T1000 (cell line): ENCODE data around the gene GRAMD4.

Experiments used
- DNase-seq: peaks from one replicate; lab custom pipeline; 2025; ENCODE audit warnings: mixed read lengths; lab: John Stamatoyannopoulos, UW

The GRAMD4 gene

DNA sequence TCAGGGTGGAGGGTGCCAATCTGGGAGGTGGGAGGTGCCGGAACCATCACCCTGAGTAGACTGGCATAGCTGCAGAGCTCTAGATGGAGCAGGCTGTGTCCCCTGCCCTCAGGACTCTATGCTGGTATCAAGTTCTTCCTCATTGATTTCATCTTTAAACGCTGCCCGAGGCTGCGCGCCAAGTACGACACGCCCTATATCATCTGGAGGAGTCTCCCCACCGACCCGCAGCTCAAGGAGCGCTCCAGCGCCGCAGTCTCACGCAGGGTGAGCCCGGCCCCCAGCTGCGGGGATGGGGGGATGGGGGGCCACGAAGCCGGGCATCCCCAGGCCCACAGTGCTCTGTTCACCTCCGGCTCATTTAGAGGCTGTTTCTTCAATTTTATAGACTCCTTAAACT lies 52.5 kb downstream of the GRAMD4 start:
- DNase-seq: no peak

DNA sequence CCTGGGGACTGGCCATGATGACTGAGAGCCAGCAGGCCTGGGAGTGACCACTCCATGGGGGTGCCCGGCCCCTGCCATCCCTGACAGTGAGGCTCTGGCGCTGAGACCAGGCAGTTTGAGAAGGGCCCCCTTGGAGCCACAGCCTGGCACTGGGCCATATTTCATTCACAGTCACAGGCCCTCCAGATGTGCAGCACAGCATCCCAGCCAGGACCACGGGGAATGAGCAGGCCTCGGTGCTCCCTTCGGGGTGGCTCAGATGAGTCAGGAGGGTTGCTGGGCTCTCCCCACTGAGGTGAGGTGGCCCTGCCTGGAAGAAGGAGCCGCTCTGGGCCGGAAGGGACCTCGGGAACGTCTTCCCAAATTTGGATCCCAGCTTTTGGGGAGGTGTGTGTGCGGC lies 53.0 kb downstream of the GRAMD4 start:
- no peak for DNase-seq

DNA sequence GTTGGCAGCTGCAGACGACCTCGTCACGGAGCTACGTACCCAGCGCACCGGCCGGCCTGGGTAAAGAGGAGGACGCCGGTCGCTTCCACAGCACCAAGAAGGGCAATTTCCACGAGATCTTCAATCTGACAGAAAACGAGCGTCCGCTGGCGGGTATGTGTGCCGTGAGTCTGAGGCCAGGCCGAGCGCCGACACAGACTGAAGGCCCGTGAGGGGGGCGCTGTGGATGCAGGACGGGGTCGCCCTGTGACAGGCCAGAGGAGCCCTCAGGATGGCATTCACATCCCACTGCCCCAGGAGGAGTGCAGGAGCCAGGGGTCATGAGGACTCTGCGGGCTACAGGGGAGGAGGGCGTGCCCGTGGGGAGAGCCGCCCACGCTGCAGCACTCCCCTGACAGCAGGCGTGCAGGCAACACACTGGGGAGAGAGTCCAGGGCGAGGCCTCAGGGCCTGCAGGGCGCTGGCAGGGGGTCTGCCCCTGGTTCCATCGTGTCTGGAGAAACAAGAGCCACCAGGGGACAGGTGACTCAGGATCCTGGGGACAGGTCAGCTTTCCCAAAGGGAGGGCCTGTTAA lies 53.6 kb downstream of the GRAMD4 start:
- DNase-seq: no peak

DNA sequence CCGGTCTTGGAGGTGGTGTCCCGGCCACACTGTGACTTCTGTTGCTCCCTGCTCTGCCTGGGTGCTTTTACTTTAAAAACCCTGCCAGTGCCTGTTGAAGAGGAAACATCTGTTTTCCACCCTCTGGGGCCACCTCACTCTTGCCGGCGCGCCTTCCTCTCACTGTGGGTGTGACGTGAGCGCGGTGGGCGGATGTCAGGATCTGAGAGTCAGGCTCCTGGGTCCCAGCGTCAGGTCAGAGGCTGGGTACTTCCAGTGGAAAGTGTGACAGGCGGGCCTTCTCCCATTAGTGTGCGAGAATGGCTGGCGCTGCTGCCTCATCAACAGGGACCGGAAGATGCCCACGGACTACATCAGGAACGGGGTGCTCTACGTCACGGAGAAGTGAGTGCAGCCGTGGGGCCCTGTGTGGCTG lies 54.2 kb downstream of the GRAMD4 start:
- no peak for DNase-seq

DNA sequence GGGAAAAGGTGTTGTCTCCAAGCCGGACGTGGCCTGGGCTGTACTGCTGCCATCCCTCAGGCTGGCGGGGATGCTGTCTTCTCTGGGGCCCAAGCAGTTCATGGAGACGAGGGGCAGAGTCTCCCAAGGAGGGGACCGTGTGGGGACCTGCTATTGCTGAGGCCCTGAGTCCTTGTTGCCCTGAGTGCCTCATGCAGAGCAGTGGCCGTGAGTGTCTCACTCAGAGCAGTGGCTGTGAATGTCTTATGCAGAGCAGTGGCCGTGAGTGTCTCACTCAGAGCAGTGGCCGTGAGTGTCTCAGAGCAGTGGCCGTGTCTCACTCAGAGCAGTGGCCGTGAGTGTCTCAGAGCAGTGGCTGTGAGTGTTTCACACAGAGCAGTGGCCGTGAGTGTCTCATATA lies 54.7 kb downstream of the GRAMD4 start:
- no peak for DNase-seq

DNA sequence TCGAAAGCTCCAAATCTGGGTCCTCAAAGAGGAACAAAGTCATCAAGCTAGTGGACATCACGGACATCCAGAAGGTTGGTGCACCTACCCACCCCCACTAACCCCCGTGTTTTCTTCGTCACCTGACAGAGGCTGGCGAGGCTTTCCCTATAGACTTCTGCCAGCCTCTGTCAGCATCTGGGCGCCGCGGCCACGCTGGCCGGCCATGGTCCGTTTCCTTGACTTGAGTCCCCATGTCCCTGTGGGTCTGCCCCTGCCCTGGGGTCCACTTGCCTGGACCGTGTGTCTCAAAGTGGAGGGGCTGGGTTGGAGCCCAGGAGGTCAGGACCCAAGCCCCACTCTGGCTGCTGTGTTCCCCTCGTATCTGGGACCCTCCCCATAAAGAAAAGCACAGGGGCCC lies 55.3 kb downstream of the GRAMD4 start:
- no peak for DNase-seq

DNA sequence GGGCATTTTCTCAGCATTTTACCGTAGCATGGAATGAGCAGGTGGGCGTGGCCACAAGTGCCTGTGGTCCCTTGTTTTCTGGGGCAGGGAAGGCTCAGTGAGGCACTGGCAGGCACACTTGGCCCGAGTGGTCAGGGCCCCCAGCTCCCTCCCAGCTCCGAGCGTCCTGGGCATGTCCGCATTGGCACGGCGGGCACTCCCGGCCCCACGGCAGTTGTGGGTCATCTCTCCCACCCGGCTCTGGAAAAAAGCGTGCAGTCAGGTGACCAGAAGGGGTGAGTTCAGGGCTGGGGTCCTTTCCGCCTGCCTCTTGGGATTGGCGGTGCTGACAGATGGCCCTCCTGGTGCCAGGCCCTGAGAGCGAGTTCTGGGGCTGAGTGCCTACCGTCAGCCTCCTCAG lies 55.8 kb downstream of the GRAMD4 start:
- no peak for DNase-seq

DNA sequence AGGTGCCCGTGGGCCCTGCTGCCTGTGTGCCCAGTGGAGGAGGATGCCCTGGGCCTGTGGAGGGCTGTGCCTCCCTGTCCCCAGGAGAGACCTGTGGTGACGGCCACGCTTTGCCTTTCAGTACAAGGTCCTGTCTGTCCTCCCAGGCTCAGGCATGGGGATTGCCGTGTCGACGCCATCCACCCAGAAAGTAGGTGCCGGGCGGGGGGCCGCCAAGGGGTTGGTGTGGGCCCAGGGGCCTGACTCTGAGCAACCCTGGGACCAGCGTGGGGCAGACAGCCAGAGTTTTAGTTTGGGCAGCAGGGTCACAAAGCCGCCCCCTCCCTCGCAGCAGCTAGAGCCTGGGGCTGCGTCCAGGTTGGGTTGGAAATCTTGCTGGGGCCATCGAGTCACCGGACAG lies 56.3 kb downstream of the GRAMD4 start:
- DNase-seq: no peak

DNA sequence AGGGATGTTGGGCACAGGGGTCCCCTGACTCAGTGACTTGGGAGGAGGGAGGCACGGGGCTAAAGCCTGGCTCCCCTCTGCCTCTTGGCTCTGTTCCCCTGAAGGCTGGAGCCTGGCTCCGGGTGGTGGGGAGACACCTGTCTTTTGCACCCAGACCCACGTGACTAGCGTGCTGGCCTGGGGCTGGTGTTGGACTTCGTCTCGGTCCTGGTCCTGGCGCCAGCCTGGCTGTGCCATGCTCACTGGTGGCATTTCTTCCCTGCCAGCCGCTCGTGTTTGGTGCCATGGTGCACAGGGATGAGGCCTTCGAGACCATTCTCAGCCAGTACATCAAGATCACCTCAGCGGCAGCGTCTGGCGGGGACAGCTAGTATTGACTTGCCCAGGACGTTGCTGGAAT lies 56.7 kb downstream of the GRAMD4 start:
- DNase-seq: no peak

DNA sequence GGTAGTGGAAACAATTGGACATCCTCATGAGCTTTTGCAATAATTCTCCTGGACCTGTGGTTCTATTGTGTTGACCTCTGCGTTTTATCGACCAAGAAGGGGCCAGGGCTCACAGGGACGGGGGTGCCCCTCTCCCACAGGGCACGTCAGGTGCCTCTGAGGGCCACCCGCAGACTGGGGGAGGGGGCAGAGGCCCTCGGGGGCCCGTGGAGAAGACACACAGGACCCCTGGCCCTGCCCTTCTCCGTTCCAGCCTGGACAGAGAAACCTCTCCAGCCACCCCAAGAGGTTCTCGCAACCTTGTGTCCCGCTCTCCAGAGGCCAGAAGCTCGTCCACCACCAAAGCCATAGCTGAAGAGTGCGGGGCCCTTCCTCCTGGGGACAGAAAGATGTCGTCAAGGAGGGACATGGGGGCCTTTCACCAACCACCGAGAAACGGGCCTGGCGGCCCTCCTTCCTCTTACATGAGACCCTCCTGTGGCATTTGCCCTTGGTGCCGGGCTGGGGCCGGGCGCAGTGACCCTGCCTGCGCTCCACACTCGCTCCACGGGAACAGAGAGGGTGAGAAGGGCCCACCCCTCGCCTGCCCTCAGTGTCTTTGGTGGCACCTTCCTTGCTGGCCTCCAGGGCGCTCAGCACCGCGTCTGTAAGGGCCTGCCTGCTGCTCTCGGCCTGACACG lies 57.3 kb downstream of the GRAMD4 start:
- DNase-seq: no peak

DNA sequence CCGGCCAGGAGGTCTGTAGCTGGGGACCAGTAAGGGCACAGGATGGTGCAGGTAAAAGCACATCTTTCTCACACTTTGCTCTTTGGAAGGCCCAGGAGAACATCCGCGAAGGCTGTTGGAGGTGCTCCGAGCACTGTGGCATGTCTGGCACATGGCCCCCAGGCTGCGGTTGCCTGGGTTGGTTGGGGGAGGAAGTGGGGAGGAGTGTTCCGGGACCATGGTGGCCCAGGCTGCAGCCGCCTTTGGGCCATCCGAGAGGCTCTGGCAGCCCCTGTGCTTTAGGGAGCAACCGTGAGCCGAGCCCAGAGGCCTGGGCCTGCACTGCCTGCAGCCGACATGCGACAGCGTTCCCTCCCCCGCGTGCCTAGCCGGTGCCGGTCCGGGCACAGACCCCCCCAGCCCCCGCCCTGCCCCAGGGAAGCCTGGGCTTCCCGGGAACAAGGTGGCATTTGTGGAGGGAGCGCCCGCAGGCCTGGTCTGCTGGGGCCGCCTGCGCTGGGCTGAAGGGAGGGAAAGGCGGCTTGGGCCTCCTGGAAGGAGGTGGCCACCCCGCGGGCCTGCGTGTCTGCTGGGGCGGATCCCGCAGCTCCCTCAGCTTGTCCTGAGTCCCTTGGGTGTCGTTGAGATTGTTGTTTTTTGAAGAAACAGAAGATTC lies 57.9 kb downstream of the GRAMD4 start:
- DNase-seq: no peak

DNA sequence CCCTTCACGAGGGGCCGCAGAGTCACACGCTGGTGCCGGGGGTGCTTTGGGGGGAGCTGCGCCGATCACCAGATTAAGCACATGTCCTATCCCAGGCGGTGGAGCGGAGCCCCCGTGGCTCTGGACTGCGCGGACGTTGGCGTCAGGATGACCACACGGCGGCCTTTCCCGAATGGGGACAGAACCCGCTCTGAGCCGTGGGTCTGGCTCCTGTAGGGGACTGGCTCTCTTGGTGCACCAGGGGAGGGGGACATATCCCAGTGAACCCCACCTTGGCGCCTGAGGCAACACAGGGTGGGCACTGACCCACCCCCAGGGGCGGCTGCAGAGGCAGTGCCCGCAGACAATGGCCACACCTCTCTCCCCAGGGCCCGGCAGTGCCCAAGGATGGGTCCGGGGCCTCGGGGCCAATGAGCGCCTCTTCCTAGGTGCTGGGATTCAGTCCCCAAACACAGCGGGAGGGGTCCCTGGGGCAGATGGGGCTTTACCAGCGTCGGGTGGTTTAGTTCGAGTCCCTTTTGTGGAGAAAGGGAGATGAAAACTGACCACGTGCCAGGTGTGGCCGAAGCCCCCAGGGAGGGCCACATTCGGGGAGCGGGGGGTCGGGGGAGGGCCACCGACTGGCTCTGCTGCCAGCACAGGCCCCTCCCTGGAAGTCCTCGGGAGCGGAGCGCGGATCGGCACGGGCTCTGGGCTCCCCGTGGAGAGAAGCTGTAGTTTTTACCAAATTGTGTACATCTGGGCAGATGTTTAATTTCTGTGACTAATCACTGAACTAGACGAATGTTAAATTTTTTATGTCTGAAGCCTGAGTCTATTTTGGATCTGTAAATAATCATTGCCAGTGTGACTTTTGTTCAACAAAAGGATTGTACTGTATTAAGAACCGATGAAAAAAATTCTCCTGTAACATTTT lies 58.9 kb downstream of the GRAMD4 start:
- no peak for DNase-seq

DNA sequence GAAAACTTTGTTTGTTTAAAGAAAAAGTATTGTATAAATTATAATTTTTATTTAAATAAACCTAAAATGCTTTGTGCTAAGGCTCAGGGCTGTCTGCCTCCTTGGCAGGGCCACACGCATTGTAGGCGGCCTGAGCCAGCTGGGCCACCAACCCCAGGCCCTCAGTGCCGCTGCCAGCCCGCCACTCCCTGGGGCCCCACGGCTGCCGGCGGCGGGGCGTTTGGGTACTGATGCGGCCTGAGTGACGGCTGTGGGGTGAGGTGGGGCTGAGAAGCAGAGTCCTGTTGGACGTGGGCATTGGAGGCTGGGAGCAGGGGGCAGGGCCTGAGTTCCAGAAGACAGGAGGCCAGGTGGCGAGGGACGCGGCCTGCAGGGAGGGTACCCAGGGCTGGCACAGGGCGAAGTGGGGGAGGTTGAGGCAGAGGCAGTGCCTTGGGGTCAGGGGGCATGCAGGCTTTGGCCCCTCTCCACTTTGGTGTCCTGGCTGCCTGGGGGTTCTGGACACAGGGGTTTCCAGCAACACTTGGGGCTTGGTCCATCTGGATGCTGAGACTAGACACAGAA lies 59.6 kb downstream of the GRAMD4 start:
- DNase-seq: no peak

DNA sequence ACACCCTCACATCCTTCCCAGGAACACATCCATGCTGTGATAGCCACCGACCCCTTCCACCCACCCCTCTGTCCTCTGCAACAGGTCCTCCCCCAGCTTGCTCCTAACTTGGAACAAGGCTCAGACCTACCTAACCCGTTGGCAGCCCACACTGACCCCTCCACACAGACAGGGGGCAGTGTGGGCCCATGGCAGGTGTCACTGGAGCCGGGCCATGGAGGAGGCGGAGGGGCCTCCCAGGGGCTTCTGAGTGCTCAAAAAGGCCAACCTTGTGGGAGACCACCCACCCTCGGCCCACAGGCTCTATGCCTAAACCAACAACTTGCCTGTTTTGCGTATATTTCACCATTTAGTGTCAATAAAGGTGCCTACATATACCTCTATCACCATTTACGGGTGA lies 60.8 kb downstream of the GRAMD4 start:
- no peak for DNase-seq

DNA sequence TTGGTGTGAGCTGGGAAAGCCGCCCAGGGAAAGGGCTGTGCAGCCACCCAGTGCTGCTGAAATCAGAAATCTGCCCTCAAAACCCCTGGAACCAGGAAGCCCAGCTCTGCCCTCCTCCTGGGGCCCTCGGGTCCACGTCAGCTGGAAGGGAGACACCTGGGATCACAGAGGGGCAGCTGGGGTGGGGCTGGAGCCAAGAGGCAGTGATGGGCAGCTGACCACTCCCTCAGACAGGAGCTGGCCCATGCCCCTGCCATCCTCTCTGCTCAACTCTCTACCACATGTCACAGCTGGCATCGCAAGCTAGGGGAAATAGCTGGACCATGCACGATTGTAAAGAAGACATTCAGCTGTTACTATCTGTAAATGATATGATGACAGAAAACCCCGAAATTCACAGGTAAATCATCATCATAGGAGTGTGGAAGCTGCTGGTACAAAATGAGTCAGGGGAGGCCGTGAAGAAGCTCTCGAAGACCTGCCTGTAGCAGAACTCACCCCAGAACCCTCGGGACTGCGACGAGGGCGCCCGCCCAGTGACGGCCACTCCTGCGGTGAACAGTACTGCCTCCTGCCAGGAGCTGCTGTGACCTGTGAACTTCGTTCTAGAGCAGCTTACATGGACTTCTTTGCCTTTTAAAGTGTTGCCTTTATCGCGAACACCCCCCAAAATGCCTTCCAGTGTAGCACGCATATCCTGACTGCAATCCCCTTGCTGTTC lies 62.0 kb downstream of the GRAMD4 start:
- DNase-seq: no peak

DNA sequence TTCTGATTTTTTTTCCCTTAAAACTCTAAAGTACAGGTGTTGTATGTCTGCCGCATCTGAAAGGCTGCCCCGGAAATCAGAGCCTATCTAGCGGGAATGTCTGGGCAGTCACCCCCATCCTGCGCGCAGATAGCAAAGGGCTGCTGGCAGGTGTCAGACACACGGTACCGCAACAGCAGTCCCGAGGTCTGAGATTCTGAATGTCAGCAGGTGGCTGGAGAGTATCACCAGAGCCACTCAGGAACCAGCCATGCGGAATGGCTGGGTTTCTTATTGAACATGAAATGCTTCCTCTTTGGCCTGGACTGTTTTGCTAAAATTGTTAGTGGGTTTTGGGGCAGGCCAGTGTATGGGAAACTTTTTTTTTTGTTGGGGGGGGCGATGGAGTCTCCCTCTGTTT lies 64.5 kb downstream of the GRAMD4 start:
- DNase-seq: no peak

DNA sequence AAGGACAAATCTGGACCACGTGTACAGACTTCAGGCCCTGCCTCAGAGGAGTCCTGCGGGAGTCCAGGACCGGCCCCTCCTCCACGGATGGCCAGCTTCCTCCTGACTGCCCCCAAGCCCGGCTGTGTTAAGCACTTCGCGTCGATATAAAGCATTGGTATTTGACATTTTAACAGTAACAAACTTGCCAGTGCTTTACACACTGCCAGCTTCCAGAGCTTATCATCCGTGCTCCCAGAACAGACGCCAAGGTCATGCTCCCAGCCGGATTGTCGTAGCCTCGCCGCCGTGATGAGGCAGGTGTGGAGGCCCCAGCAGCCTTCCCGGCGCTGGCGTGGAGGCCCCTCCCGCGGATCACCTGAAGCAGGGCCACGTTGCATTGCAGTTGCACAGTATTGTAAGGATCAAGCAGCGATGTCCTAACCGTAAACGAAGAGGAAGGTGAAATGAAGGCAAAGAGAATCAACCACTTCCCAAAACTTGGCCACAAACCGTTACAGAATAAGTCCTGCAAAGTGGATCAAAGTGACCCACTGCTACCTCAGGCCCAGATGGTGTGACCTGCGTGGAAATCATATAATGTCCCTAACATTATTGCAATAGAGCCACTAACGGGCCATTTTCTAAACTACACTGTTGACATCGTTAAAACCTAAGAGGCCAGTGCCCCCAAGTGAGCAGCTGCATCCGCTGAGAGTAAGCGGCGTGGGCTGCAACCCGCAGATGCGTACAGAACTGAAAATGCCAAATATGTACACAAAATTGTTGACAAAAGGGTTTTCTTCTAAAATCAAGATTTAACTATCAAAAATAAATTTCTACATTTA lies 66.2 kb downstream of the GRAMD4 start:
- DNase-seq: no peak

DNA sequence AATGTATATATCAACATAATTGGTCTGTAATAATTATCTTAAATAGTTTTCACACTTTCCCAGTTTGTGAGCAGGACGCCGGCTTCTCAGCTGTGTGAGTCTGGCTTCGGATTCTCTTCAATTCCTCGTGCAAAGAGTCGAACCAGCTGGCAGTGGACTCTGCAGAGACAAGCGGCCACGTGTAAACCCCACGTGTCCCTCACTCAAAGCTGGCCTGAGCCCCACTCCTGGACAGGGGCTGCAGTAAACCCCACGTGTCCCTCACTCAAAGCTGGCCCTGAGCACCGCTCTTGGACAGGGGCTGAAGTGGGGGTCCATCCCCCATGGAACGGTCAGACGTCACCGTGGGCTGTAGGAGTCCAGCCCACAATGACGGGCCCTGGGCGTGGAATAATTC lies 66.9 kb downstream of the GRAMD4 start:
- no peak for DNase-seq

DNA sequence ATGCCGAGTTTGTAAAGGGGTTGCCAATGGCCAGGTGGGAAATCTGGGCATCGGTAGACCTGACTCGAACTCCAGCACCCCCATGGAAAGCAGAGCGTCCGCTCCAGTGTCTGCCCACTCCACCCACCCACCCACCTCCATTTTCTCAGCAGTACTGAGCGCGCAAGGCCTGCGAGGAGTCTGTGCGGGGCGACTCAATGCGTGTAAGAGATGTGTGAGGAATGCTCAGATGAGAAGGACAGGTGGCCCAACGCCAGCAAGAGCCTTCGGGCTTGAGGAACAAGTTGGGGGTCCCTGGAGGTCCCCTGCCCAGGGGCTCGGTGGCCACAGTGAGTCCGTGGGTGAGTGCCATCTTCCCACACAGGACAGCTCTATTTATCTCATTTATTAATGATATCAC lies 67.3 kb downstream of the GRAMD4 start:
- DNase-seq: no peak

DNA sequence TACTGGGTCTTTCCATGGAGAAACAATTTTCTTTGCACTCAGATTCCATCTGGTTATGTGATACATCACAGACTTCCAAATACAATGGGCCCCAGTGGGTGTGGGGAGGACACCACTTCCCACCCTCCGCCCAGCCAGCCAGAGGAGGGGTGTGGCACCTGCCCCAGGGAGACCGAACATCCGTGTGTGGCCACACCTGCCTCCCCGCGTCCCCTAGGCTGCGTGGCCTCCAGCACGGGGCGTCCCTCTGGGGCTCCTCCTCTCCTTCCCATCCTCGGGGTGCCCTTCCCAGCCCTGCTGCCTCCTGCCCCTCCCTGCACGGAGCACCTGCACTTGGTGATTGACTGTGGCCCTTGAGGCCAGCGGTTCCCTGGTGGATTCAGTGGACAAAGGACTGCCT lies 68.8 kb downstream of the GRAMD4 start:
- no peak for DNase-seq

DNA sequence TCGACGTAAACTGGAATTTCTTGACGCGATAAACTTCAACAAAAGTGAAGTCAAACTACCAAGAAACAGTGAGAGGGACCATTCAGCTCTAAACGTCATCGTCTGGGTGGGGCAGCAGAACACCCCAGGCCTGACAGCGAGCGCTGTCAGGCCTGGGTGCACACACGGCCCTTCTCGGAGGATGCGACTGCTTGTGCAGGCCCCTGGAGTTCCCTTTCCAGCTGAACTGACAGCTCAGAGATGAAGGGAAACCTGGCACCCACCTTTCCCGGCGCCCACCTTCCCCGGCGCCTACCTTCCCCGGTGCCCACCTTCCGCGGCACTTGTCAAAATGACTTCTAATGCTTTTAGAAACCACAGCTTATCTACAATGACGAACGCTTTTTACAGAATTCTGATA lies 70.0 kb downstream of the GRAMD4 start:
- no peak for DNase-seq
